K562 (cell line): Measurements from ENCODE around the gene GPATCH4. TPM values are rescaled to one million over a fixed set of nuclear protein-coding genes. Genes with fewer than 3 reads are reported as not detected.
A peak's percentile ranks its signal among the peaks of the same experiment; 100 is the strongest.

Source experiments
- ARID2 ChIP-seq: fragments of 450-650 bp; IDR thresholded peaks from 2 replicates; pipeline ENCODE4 v1.6.1; 2017; ENCODE audit warnings: antibody characterized with exemption, mild to moderate bottlenecking
- CBFB ChIP-seq: sonication (generic); formaldehyde crosslinking; IDR thresholded peaks from 2 replicates; pipeline ENCODE4 v1.4.0; 2020; ENCODE audit warnings: mild to moderate bottlenecking, missing genetic modification reagents
- CGGBP1 ChIP-seq: fragments of 250-450 bp; sonication (Bioruptor Pico); IDR thresholded peaks from 2 replicates; pipeline ENCODE4 v1.9.0; 2021; ENCODE audit warnings: mild to moderate bottlenecking
- ELK3 ChIP-seq: fragments of 450-650 bp; formaldehyde crosslinking; IDR thresholded peaks from 2 replicates; pipeline ENCODE4 v1.4.0; 2020; ENCODE audit warnings: mild to moderate bottlenecking
- EP400 ChIP-seq: fragments of 450-650 bp; IDR thresholded peaks from 2 replicates; pipeline ENCODE4 v1.6.1; 2017; ENCODE audit warnings: antibody characterized with exemption, mild to moderate bottlenecking, moderate library complexity
- EZH2 ChIP-seq: IDR thresholded peaks from 2 replicates; pipeline ENCODE4 v1.6.1; 2012; ENCODE audit warnings: low read depth, mild to moderate bottlenecking, inconsistent platforms, low read length, borderline replicate concordance
- HDAC3 ChIP-seq: fragments of 450-650 bp; IDR thresholded peaks from 2 replicates; pipeline ENCODE4 v1.6.1; 2018; ENCODE audit warnings: borderline replicate concordance, mild to moderate bottlenecking, moderate library complexity; ENCODE audit not compliant: partially characterized antibody
- HNRNPL ChIP-seq: fragments of 200-400 bp; formaldehyde crosslinking; IDR thresholded peaks from 2 replicates; pipeline ENCODE4 v1.6.1; 2017; ENCODE audit warnings: low read depth, mild to moderate bottlenecking, low read length
- MAFF ChIP-seq: IDR thresholded peaks from 2 replicates; pipeline ENCODE4 v1.6.1; 2012; ENCODE audit warnings: low read length, improper control_type of control experiment
- MED1 ChIP-seq: sonication (generic); formaldehyde crosslinking; IDR thresholded peaks from 2 replicates; pipeline ENCODE4 v1.8.1; 2023; ENCODE audit warnings: missing genetic modification reagents, borderline replicate concordance
- NFE2 ChIP-seq: IDR thresholded peaks from 2 replicates; pipeline ENCODE4 v1.6.1; 2014; ENCODE audit warnings: antibody characterized with exemption, low read depth
- PKNOX1 ChIP-seq: fragments of 450-650 bp; IDR thresholded peaks from 2 replicates; pipeline ENCODE4 v1.6.1; 2016
- PTBP1 ChIP-seq: fragments of 200-400 bp; formaldehyde crosslinking; IDR thresholded peaks from 2 replicates; pipeline ENCODE4 v1.6.1; 2017; ENCODE audit warnings: low read depth, low read length
- PTTG1 ChIP-seq: fragments of 450-650 bp; IDR thresholded peaks from 2 replicates; pipeline ENCODE4 v1.6.1; 2016; ENCODE audit warnings: low read depth, mild to moderate bottlenecking, missing genetic modification characterization, missing compliant biosample characterization
- RNF2 ChIP-seq: sonication (generic); IDR thresholded peaks from 2 replicates; pipeline ENCODE4 v1.6.1; 2016
- SPI1 ChIP-seq: IDR thresholded peaks from 2 replicates; pipeline ENCODE4 v1.6.1; 2011; ENCODE audit warnings: low read depth, low read length, control low read depth, borderline replicate concordance
- TBL1XR1 ChIP-seq, 2 experiments: IDR thresholded peaks; 2 replicates each; pipeline ENCODE4 v1.6.1; 2012; ENCODE audit warnings: improper control_type of control experiment in 2 of 2, low read length in 2 of 2, mild to moderate bottlenecking in 1 of 2
- THRB ChIP-seq: fragments of 450-650 bp; formaldehyde crosslinking; conservative IDR thresholded peaks from 2 replicates; pipeline ENCODE4 v1.4.0; 2022; ENCODE audit warnings: mild to moderate bottlenecking, missing genetic modification characterization
- U2AF1 ChIP-seq: fragments of 200-400 bp; formaldehyde crosslinking; optimal IDR thresholded peaks from 2 replicates; pipeline ENCODE3; 2017; ENCODE audit warnings: mild to moderate bottlenecking, low read depth, low read length, moderate library complexity
- ZHX1 ChIP-seq: fragments of 150-350 bp; conservative IDR thresholded peaks from 2 replicates; pipeline ENCODE4 v1.6.1; 2014; ENCODE audit warnings: low read length
- ZNF124 ChIP-seq: sonication (generic); formaldehyde crosslinking; IDR thresholded peaks from 2 replicates; pipeline ENCODE4 v1.8.1; 2022; ENCODE audit warnings: missing genetic modification reagents
- ZNF175 ChIP-seq: fragments of 200-800 bp; sonication (Bioruptor generic); IDR thresholded peaks from 2 replicates; pipeline ENCODE4 v1.6.1; 2016; ENCODE audit warnings: low read depth, mild to moderate bottlenecking, missing genetic modification characterization, missing compliant biosample characterization
- ZNF197 ChIP-seq: fragments of 200-800 bp; sonication (Bioruptor generic); IDR thresholded peaks from 2 replicates; pipeline ENCODE4 v1.6.1; 2016; ENCODE audit warnings: low read depth, missing genetic modification characterization, missing compliant biosample characterization
- ZNF324 ChIP-seq: fragments of 250-450 bp; sonication (Bioruptor Pico); IDR thresholded peaks from 2 replicates; pipeline ENCODE4 v1.4.0; 2020; ENCODE audit warnings: mild to moderate bottlenecking
- ZNF551 ChIP-seq: fragments of 250-450 bp; sonication (Bioruptor Pico); IDR thresholded peaks from 2 replicates; pipeline ENCODE4 v1.5.0; 2021; ENCODE audit warnings: mild to moderate bottlenecking, moderate library complexity
- ZNF707 ChIP-seq: fragments of 250-450 bp; sonication (Bioruptor Pico); conservative IDR thresholded peaks from 2 replicates; pipeline ENCODE4 v1.8.0; 2022; ENCODE audit warnings: inconsistent platforms, mild to moderate bottlenecking, moderate library complexity
- polyA plus RNA-seq, 8 experiments: library from polyadenylated mRNA; depleted of rRNA in 4 of 8; stranded (reverse) in 5 of 8; unstranded in 3 of 8; fragments of >200 nt; fragmentation: Nextera tagmentation in 2 of 8; fragmentation: Illumina TruSeq in 1 of 8; extraction: Ambion mirVana in 2 of 8; extraction: Trizol in 1 of 8; gene quantifications; 2 replicates each; pipeline versions ENCODE4 v1.2.1 to v1.2.3, GENCODE V29; 2011 to 2014; ENCODE audit warnings: inconsistent platforms in 1 of 8, missing spikeins in 1 of 8
- total RNA-seq, 7 experiments: library from RNA; depleted of rRNA in 6 of 7; stranded (reverse); fragments of >200 nt in 6 of 7; fragmentation: Illumina TruSeq in 2 of 7; extraction: Trizol in 2 of 7; gene quantifications; 2 replicates each; pipeline versions ENCODE4 v1.2.1 to v1.2.3, GENCODE V29; 2011 to 2021; ENCODE audit warnings: low replicate concordance in 1 of 7

The GPATCH4 gene
- total and polyA plus RNA-seq, 9 of the 15 experiments (the other 6 are each of a cell fraction or from before 2014, with no cell fraction given) = 43.7 to 105 (median 76.5) TPM

GRCh38 chr1:156616463-156616862 is 15.2 kb upstream of the GPATCH4 start (continued):
- TF ChIP-seq ELK3 = no peak
- TF ChIP-seq CBFB = no peak
- peak; percentile 79 for TF ChIP-seq THRB (CRISPR knock-in tag)
- no peak for TF ChIP-seq ZNF551
- TF ChIP-seq PTBP1 = no peak
- no peak for TF ChIP-seq HNRNPL
- no peak for TF ChIP-seq MAFF
- TF ChIP-seq U2AF1 = no peak
- TF ChIP-seq ZNF124 (CRISPR knock-in tag) = no peak
- no peak for TF ChIP-seq ZNF707 (CRISPR knock-in tag)
- no peak for TF ChIP-seq PTTG1
- peak; percentile 41; the same call in 1 of the 2 replicates for TF ChIP-seq SPI1
- no peak for TF ChIP-seq HDAC3
- peak; percentile 92 for TF ChIP-seq PKNOX1
- TF ChIP-seq RNF2 = peak; percentile 91
- TF ChIP-seq TBL1XR1 (IDR thresholded peaks at IDR 0.05; ENCODE audit: low read length in 2 of 2) = peak in 1 of 2 experiments; percentile 90; a peak in 2 of 4 replicates
- no peak for TF ChIP-seq ZHX1
- TF ChIP-seq EP400 = peak; percentile 32
- TF ChIP-seq MED1 (CRISPR knock-in tag) = no peak
- no peak for TF ChIP-seq ZNF197 (CRISPR knock-in tag)
- TF ChIP-seq NFE2 = no peak
- no peak for TF ChIP-seq ZNF324 (CRISPR knock-in tag)
- TF ChIP-seq ARID2 = no peak
- no peak for TF ChIP-seq CGGBP1 (CRISPR knock-in tag)
- TF ChIP-seq ZNF175 = no peak
- TF ChIP-seq EZH2 = no peak
